Neural crest cell (in vitro differentiated cells): ENCODE measurements around the gene SYCE3. TPM values are rescaled to one million over a fixed set of nuclear protein-coding genes. Genes with fewer than 3 reads are reported as not detected.

ENCODE experiments used
- DNase-seq: peaks from one replicate; pipeline ENCODE4 v3.0.0; 2021; ENCODE audit warnings: low read depth, mixed read lengths, low spot score
- H3K27ac Mint-ChIP-seq: one replicate; pipeline ENCODE4 v1.8.0; 2021; ENCODE audit warnings: mild to moderate bottlenecking, mixed read lengths; ENCODE audit not compliant: unreplicated experiment
- H3K27me3 Mint-ChIP-seq: 2 replicates; pipeline ENCODE4 v1.8.0; 2021; ENCODE audit warnings: low read depth, mild to moderate bottlenecking, mixed read lengths
- H3K36me3 Mint-ChIP-seq: 2 replicates; pipeline ENCODE4 v1.8.0; 2021; ENCODE audit warnings: low read depth, mild to moderate bottlenecking, mixed read lengths
- H3K4me1 Mint-ChIP-seq: 2 replicates; pipeline ENCODE4 v1.8.0; 2021; ENCODE audit warnings: mixed read lengths
- H3K4me3 Mint-ChIP-seq: one replicate; pipeline ENCODE4 v1.8.0; 2021; ENCODE audit warnings: mild to moderate bottlenecking, mixed read lengths
- H3K9me3 Mint-ChIP-seq: 2 replicates; pipeline ENCODE4 v1.8.0; 2021; ENCODE audit warnings: mixed read lengths
- total RNA-seq: library from RNA; stranded (reverse); gene quantifications from 2 replicates; pipeline ENCODE4 v1.2.1, GENCODE V29; 2021
- TF ChIP-seq, protein P1 (sequence below): fragments of 200-600 bp; sonication (generic); conservative IDR thresholded peaks from 2 replicates; pipeline ENCODE4 v1.5.0; 2021; ENCODE audit warnings: antibody characterized with exemption, mild to moderate bottlenecking

The SYCE3 gene
- total RNA-seq, 1 donor from 2014 or later, result not detected

DNA sequence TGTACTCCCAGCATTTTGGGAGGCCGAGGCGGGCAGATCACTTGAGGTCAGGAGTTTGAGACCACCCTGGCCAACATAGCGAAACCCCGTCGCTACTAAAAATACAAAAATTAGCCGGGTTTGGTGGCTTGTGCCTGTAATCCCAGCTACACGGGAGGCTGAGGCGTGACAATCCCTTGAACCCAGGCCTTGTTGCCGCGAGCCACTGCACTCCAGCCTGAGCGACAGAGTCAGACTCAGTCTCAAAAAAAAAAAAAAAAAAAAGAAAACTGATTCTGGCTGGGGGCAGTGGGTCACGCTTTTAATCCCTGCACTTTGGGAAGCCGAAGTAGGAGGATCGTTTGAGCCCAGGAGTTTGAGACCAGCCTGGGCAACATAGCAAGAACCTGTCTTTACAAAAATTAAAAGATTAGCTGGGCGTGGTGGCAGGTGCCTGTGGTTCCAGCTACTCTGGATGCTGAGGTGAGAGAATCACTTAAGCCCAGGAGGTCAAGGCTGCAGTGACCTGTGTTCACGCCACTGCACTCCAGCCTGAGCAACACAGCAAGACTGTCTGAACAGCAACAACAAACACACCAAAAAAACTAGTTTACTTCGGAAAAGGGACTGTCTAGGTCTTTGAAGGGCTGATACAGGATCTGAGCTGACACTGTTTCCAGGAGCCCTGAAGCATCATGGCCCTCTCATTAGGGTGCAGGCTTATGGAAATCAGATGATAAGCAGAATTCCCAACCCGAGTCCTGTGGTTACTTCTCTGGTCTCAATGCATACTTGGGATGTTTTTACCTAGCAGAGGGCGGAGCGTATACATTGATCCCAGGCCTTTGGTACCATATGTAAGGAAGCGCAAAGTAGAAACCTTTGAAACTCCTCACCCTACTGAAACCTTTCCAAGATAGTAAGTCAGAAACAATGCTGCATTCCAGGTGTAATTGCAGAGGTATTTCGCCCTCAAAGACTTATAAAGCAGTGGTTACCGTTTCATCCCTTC, 21.7 kb upstream of the SYCE3 start:
- Mint-ChIP-seq H3K27me3 (no peaks in the 10 kb centered on the region), H3K4me1 (peaks cover 7% of the 10 kb centered on the region), H3K4me3 (peak overlapping the region; percentile 94), H3K27ac (no peak overlapping the region), H3K9me3 (no peaks in the 10 kb centered on the region), H3K36me3 (no peaks in the 10 kb centered on the region)
- TF ChIP-seq, protein P1, sequence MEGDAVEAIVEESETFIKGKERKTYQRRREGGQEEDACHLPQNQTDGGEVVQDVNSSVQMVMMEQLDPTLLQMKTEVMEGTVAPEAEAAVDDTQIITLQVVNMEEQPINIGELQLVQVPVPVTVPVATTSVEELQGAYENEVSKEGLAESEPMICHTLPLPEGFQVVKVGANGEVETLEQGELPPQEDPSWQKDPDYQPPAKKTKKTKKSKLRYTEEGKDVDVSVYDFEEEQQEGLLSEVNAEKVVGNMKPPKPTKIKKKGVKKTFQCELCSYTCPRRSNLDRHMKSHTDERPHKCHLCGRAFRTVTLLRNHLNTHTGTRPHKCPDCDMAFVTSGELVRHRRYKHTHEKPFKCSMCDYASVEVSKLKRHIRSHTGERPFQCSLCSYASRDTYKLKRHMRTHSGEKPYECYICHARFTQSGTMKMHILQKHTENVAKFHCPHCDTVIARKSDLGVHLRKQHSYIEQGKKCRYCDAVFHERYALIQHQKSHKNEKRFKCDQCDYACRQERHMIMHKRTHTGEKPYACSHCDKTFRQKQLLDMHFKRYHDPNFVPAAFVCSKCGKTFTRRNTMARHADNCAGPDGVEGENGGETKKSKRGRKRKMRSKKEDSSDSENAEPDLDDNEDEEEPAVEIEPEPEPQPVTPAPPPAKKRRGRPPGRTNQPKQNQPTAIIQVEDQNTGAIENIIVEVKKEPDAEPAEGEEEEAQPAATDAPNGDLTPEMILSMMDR, result no peak
- DNase-seq, result no peak

DNA sequence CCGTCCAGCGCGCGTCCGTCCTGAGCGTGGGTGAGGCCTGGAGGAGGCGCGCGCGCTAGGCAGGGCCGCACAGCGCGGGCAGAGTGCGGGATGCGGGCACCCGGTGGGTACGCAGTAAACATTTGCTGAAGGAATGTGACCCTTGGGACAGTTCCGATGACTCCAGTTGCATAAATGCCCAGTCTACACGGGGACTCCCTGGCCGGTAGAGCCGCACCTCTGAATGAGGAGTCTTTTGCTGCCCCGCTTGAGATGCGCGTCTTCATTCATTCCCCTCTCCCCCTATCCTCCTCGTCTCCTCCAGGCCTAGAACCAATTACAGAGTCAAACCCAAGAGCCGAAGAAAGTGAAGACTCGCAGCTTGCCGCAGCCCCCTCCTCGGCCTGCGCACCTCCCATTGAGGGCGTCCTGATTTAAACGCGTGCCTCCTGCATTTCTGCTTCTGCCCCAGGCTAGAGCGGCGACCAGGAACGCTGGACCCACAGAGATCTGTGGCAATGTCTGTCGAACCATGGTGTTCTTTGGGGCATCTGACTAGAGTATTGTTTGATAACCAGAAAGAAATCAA, 20.7 kb upstream of the SYCE3 start:
- Mint-ChIP-seq H3K9me3 (no peaks in the 10 kb centered on the region), H3K4me3 (peak overlapping the region; percentile 94), H3K27ac (peak overlapping the region; percentile 63), H3K27me3 (no peaks in the 10 kb centered on the region), H3K4me1 (peaks cover 7% of the 10 kb centered on the region), H3K36me3 (no peaks in the 10 kb centered on the region)
- TF ChIP-seq, protein P1, result no peak
- DNase-seq, result no peak

DNA sequence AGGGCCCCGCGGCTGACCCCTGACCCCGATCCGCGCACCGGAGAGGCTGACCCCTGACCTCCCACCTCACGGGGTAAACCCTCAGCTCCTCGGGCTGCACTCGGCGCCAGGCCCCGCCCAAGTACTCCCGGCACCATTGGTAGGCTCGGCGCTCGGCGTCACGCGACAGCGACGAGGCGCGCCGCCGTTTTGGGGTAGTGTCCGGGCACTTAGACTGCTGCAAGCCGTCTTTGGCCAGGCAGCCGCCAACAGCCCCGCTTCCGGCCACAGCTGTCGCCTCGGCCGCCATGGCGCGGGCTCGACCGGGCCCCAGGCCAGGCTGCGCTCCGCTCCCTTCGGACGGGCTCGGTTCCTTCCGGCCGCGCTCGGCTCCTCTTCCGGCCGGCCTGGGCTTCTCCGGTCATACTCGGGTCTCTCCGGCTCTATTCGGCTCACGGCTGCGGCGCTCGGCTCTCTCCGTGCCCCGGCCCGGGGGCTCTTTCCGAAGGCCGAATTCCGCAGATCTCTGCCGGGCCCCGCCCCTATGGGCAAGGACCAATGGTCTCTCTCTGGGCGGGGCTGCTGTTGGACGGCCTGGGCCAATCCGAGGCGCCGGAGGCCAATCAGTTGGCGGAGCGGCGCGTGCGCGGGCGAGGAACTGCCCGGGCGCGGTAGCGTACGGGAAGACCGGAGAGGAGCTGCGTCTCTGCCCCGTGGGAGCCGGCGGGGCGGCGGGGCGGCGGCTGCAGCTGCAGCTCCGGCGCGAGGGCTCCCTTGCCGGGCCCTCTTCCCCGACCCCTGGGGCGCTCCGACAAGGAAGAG, 20.0 kb upstream of the SYCE3 start, which contains the start of gene CHKB:
TSS of gene CHKB (minus strand) at position 357 of the 801 bp plus-strand sequence. CDS start at position 289, 68 bp downstream.
- no peaks in the 10 kb centered on the region for H3K27me3 Mint-ChIP-seq
- peak within 1 kb of the TSS; percentile 94 for H3K4me3 Mint-ChIP-seq
- H3K9me3 Mint-ChIP-seq, result no peaks in the 10 kb centered on the region
- DNase-seq, result peak; percentile 96
- H3K27ac Mint-ChIP-seq, result peak within 1 kb of the TSS; percentile 75
- H3K36me3 Mint-ChIP-seq, result no peaks in the 10 kb centered on the region
- H3K4me1 Mint-ChIP-seq, result peaks cover 7% of the 10 kb centered on the region
- TF ChIP-seq, protein P1, result no peak

DNA sequence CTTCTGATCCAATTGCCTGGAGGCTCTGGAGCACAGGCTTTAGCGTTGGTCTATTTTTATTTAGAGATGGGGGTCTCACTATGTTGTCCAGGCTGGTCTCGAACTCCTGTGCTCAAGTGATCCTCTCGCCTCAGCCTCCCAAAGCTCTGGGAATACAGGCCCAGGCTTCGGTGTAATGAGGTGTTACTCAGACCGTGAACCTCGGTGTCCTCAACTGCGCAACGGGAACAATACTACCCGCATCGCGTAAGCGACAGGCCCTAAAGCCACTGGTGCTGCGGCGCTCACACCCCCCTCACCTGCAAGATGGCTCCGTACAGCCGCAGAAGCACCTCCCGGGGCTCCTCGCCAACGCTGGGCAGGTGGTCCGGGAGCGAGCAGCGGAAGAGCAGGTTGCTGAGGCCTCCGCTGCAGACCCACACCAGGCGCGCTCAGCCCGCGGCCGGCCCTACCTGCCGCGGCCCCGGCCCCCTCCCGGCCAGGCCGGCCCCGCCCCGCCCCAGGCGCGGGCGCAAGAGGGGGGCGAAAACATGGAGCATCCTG, 19.3 kb upstream of the SYCE3 start:
- peak overlapping the region; percentile 62 for H3K27ac Mint-ChIP-seq
- H3K27me3 Mint-ChIP-seq, result no peaks in the 10 kb centered on the region
- TF ChIP-seq, protein P1, result no peak
- H3K4me1 Mint-ChIP-seq, result peaks cover 7% of the 10 kb centered on the region
- peak overlapping the region; percentile 94 for H3K4me3 Mint-ChIP-seq
- H3K9me3 Mint-ChIP-seq, result no peaks in the 10 kb centered on the region
- no peak for DNase-seq
- H3K36me3 Mint-ChIP-seq, result no peaks in the 10 kb centered on the region
